Measurements from ENCODE around the gene EHD2.

DNA sequence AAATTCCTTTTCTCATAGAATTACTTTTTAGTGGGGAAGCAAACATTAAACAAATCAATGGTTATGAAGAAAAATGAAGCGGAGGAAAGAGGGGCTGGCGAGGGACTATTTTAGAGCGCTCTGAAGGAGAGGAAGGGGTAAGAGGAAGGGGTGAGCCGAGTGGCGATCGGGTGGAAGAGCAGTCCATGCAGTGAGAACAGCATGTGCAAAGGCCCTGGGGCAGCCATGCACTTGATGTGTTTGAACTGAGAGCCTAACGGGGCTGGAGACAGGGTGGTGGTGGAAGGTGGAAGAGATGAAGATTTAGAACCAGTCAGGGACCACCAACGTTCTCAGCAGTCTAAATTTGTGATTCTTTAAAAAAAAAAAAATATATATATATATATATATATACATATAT is 17.7 kb downstream of the EHD2 start:
- TF ChIP-seq CTCF (IDR thresholded peaks at IDR 0.05) (no peak), POLR2A (IDR thresholded peaks at IDR 0.05) (no peak)
